Measurements from ENCODE around the gene NYNRIN.

DNA sequence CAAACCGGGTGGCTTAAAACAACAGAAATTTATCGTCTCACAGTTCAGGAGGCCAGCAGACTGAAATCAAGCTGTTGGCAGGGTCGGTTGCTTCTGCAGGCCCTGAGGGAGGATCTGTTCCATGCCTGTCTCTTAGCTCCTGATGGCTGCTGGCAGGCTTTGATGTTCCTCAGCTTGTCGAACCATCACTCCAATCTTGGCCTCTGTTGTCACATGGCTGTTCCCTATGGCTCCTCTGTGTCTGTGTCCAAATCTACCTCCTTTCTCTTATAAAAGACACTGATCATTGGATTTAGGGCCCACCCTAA lies 16.8 kb upstream of the NYNRIN start:
- TF ChIP-seq, protein P1, sequence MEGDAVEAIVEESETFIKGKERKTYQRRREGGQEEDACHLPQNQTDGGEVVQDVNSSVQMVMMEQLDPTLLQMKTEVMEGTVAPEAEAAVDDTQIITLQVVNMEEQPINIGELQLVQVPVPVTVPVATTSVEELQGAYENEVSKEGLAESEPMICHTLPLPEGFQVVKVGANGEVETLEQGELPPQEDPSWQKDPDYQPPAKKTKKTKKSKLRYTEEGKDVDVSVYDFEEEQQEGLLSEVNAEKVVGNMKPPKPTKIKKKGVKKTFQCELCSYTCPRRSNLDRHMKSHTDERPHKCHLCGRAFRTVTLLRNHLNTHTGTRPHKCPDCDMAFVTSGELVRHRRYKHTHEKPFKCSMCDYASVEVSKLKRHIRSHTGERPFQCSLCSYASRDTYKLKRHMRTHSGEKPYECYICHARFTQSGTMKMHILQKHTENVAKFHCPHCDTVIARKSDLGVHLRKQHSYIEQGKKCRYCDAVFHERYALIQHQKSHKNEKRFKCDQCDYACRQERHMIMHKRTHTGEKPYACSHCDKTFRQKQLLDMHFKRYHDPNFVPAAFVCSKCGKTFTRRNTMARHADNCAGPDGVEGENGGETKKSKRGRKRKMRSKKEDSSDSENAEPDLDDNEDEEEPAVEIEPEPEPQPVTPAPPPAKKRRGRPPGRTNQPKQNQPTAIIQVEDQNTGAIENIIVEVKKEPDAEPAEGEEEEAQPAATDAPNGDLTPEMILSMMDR (IDR thresholded peaks at IDR 0.05) = no peak
- no peak for TF ChIP-seq POLR2A (IDR thresholded peaks at IDR 0.05)

Data from lower leg skin (tissue), 3 donors.